DMS153 (cell line): ENCODE results near the gene EVI5L.
"Not testable (repeated sequence)": the region's sequence is repeated elsewhere in the genome, so short reads cannot be mapped to it uniquely, and the experiment has no call there.

Source experiments
- DNase-seq: peaks from one replicate; lab custom pipeline; 2025; lab: John Stamatoyannopoulos, UW

EVI5L gene

DNA sequence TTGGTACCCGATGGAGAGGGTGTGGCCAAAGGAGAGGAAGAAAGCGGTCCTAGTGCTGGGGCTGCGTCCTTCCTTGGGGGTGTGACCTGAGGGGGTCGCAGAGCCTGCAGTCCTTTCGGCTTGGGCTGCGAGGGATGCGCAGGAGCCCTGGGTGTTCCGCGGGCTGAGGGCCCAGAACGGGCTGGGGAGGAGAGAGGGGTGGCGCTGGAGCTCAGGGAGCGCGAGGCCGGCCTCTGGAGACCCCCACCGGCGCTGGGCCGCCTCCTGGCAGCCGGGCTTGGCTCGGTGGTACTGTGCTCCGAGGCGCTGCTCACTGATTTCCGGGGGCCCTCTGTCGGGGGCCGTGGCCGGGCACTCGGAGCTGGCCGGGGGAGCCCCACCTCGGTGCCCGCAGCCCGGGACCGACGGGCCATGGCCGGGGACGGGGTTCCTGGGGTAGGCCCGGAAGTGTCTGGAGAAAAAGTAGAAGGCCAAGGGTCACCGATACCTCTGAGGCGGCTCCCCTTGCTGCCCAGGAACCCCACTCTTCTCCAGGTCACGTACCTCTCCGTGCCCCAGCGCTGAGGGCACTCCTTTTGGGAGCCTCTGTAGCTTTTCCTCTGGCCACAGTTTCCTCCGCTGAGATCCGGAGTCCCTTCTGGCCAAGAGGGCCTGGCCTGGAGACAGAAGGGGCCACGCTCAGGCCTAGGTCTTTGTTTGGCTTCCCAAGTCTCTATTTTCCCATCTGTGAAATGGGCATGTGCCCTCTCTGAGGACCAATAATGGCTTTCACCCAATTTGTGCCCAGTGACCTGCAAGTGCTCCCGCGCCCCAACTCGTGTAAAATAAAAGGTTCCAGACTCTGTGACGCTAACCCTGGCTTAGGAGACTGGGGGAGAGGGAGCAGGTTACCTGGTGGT is 42.5 kb downstream of the EVI5L start:
- DNase-seq, result no peak

DNA sequence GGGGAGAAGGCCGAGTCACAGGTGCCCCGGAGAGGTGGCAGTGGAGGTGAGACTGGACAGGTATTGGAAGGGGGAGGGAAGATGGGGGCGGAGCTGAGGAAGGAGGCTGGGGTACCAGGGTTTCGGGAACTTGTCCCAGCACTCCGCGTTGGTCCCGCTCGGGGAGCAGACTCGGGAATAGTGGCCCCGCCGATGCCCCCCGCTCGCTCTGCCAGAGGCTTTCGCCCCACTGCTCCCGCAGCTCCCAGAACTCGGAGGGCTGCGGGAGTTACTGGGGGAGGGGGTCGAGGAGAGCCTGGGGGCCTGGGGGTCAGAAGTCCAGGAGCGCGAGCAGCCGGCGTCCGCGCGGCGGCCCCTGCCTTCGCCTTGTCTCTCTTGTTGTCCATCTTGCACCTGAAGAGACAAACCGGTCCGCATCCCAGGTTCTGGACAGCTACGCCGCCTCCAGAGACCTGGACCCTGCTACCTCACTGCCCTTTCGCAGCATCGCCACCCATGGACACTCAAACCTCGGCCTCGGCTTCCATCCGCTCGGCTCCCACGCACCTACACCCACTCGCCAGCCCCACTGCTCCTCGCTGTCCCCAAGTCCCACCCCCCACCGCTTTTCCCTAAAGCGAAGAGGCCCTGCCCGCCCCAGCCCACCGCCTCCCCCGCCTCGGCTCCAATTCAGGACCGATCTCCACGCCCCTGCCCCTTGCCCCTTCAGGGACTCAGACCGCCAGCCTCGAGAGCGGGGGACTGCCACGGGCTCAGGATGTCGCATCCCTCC is 43.5 kb downstream of the EVI5L start:
- no peak for DNase-seq

DNA sequence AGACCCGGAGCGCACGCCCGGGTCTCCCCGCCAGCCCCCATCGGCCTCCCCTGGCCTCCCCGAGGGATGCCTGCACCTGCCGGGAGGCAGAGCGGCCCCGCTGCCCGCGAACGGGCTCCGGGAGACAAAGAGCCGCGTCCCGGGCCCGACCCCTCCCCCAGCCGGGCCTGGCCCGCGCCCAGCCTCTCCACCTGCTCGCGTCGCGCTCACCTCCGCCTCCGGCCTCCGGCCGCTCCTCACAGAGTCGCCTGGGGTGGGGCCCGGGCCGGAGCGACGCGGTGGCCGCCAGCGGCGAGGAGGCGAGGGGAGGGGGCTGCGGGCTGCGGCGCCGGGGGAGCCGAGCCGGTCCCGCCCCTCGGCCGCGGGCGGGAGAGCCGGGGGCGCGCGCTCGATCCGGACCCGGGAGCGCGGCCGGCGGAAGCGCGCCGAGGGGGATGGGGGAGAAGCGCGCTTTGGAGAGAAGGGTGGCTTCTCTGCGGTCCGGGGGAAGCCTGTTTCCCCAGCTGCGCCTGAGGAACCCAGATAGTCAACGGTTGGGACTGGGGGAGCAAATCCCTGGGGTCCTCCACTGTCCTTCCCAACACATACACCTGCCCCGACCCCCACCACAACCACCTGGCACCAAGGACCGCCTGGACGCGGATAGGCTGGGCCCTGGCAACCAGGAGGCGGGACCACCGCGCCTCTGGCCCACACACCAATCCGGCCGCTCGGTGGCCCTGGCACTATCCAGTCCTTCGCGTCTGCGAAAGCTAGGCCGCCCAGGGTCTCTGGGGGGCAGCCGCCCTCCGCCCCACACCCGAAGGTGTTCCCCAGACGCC is 44.3 kb downstream of the EVI5L start, which contains the start of gene PRR36:
TSS of gene PRR36 (minus strand) at position 315 of the 821 bp plus-strand sequence. CDS start 701 bp downstream, outside the sequence.
- peak; percentile 80 for DNase-seq

DNA sequence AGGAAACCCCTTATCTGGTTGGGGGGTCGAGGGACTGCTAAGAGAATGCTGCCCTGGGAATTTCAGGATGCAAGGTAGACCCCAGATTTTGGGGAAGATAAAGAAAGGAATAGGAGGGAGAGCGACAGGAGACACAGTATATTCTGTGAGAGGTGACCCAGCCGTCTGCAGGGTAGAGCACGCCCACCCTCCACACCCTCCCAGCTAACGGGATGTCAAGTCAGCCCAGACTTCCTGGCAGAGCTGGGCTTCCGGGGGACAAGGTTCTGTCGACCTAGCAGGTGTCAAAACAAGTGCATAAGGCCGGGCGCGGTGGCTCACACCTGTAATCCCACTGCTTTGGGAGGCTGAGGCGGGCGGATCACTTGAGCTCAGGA is 44.9 kb downstream of the EVI5L start:
- DNase-seq, result no peak

DNA sequence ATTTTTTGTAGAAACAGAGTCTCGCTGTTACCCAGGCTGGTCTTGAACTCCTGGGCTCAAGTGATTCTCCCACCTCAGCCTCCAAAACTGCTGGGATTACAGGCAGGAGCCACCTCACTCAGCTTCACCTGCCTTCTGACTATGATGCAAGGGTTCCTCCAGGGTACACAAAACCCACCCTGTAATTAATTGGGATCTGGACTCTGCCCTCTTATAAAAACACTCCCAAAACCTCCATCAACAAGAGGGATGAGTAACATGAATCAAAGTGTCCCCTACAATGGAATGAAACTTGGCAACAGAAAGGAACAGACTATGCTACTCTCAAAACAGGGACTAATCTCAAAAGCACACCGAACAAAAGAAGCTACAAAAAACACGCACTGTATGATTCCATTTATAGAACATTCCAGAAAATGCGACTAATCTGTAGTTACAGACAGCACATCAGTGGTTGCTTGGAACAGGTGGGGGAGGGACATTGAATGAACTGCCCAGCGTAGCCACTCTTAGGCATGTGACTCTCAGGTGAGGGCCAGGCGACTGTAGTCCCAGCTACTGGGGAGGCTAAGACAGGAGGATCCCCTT is 47.3 kb downstream of the EVI5L start:
- DNase-seq, result no peak

DNA sequence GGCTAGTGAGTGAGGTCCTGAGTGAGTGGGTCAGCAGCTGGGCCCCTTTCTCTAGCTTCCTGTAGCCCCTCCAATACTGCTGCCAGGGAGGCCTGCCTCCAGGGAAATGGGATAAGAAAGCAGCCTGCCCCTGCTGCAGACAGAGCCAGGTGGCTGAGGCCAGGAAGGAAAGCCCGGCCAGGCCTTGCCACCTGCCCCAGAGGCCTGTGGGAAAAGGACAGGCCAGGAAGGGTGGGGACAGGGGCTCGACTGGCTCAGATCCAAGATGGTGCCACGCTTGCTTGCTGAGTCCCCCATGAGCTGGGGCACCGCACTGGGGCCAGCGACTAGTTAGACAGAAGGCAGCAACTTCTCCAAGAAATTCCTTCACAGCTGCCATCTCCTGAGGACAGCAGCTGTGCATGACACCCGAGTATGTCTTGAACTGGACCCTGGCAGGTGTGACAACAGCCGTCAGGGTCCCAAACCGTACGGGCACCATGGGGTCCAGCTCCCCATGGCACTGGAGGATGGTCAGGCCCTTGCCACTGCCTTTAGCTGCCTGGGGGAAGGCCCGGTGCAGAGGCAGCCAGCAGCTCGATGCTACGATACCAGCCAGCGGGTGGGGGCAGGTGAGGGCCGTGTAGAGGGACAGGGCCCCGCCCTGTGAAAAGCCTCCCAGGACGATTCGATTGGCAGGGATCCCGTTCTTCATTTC is 49.2 kb downstream of the EVI5L start:
- DNase-seq, result no peak

DNA sequence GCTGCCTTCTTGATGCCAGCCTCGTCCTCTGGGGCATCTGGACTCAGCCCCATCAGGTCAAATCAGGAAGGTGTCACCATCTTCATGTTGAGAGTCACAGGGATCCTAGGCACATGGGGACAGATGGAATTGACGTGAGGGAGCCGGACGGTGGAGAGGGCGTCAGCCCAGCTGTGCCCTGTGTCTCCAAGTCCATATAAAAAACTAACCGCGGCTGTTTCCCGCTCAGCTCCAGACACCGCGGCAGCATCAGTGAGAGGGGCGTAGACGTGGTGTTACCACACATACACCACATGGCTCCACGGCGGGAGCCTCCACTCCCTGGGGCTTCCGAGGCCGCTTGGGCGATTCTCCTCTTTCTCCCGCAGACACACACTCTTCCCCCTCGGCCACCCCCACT is 49.8 kb downstream of the EVI5L start:
- no peak for DNase-seq

DNA sequence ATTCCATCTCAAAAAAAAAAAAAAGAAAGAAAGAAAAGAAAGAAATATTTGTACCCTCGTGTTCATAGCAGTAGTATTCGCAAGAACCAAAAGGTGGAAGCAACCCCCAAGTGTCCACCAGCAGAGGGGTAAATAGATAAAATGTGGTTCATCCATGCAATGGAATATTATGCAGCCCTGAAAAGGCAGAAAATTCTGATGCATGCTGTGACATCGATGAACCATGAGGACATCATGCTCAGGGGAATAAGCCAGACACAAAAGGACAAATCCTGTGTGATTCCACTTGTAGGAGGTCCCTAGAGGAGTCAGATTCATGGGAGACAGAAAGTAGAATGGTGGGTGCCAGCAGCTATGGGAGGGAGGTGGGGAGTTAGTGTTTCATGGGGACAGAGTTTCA is 51.9 kb downstream of the EVI5L start:
- no peak for DNase-seq

DNA sequence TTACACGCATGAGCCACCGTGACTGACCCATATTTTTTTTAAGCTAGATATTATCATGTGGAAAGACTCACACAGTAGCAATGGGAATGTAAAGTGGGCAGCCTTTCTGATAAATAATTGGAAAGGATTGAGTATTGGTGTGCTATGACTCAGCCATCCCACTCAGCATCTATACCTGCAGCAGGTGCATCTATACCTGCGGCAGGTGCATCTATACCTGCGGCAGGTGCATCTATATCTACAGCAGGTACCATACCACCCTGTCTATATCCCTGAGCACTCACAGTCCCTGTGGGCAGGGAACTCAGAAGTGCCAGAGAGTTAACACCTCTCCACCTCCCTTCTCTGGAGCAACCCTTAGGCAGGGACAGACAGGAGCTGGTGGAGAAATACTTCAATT is 53.1 kb downstream of the EVI5L start:
- no peak for DNase-seq

DNA sequence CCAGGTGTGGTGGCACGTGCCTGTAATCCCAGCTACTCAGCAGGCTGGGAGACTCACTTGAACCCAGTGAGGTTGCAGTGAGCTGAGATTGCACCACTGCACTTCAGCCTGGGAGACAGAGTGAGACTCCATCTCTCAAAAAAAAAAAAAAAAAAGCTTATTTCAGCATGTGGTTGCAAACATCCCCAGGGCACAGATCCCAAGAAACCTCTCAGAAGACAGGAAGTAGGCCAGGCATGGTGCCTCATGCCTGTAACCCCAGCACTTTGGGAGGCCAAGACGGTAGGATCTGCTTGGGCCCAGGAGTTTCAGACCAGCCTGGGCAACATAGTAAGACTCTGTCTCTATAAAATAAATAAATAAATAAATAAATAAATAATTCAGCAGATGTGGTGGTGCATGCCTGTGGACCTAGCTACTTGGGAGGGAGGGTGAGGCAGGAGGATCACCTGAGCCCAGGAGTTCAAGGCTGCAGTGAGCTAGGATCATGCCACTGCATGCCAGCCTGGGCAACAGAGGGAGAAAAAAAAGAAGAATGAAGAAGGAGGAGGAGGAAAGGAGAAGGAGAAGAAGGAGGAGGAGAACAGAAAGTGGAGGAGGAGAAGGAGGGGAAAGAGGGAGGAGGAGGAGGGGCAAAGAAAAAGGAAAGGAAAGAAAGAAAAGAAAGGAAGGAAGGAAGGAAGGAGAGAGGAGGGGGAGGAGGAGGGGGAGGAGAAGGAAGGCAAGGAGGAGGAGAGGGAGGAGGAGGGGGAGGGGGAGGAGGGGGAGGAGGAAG is 54.0 kb downstream of the EVI5L start:
- DNase-seq, result no peak

DNA sequence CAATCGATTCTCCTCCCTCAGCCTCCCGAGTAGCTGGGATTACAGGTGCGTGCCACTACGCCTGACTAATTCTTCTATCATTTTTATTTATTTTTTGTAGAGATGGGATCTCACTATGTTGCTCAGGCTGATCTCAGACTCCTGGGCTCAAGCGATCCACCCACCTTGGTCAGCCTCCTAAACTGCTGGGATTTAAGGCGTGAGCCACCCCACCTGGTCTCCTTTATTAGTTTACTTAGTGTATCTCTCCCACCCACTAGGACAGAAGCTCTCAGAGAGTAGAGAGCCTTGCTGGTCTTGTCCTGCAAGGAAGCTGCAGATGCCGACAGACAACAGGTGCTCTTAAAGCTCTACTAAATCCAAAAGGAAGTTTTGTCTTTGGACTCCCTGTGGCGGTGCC is 55.8 kb downstream of the EVI5L start:
- DNase-seq, result no peak

DNA sequence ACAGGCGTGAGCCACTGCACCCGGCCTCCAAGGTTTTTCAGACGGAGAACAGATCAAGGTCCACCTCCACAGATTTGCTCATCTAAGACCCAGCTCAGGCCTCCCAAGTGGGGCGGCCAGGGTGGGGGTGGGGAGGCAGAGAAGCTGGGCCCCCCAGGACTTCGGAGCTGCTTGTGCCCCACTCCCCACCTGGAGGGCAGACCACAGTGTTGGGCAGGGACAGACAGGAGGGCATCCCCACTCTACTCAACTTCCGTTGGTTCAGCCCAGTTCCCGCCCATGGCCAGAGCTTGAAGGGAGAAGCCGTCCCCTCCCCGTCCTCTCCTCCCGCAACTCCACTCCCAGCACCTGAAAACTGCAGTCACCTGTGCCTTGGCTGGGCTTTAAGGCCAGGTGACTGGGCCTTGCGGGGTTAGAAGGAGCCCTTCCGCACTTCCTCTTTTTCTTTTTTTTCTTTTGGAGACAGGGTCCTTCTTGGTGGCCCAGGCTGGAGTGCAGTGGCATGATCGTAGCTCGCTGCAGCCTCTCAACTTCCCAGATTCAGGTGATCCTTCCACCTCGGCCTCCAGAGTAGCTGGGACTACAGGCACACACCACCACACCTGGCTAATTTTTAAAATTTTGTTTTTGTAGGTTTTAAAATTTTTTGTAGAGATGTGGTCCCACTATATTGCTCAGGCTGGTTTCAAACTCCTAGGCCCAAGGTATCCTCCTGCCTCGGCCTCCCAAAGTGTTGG is 57.6 kb downstream of the EVI5L start:
- no peak for DNase-seq

DNA sequence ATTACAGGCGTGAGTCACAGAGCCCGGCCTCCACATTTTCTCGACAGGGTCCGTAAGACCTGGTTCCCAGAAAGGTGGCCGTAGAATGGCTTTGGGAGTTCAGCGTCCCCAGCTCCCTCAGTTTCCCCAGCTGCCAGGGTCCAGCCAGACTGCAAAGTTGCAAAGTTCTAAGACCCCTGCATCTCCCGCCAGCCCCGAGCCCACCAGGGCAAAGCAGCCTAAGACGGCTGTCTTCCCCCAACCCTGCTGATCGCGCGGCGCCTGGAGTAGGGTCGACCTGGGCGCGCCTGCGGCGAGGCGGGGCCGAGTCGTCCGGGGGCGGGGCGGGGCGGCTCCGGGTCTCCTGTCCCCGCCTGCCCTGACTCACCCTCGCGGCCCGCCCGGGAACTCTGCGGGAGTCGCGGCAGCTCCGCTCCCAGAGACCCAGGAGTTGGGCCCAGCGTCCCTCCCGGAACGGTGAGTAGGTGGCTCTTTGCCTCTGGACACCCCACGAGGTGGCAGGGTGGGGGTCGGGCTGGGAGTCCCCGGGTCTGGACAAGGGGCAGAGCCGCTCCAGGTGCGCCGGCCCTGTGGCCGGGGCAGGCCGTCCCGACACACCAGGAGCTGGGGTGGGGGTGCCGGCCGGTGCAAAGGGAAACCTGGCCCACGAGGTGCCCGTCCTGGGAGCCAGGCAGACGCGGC is 58.3 kb downstream of the EVI5L start, which contains the start of gene LRRC8E:
TSS of gene LRRC8E (plus strand) at position 366 of the 681 bp plus-strand sequence. CDS start 7,094 bp downstream, outside the sequence.
- DNase-seq, result no peak

DNA sequence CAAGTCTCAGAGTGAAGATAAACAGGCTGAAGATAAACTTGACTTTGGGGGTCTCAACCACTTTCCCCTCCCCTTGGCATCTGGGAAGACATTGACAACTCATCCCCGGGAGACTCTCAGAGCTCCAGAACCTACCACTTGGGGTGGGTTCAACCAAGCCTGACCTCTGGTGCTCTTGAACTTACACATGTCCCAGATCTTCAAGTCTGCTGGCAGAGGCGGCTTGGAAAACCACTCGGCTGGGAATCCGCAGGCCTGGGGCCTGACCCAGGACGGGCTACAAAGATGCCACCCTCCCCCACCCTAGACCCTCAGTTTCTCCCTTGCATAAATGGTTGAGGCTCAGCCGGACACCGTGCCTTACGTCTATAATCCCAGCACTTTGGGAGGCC is 58.8 kb downstream of the EVI5L start:
- no peak for DNase-seq

DNA sequence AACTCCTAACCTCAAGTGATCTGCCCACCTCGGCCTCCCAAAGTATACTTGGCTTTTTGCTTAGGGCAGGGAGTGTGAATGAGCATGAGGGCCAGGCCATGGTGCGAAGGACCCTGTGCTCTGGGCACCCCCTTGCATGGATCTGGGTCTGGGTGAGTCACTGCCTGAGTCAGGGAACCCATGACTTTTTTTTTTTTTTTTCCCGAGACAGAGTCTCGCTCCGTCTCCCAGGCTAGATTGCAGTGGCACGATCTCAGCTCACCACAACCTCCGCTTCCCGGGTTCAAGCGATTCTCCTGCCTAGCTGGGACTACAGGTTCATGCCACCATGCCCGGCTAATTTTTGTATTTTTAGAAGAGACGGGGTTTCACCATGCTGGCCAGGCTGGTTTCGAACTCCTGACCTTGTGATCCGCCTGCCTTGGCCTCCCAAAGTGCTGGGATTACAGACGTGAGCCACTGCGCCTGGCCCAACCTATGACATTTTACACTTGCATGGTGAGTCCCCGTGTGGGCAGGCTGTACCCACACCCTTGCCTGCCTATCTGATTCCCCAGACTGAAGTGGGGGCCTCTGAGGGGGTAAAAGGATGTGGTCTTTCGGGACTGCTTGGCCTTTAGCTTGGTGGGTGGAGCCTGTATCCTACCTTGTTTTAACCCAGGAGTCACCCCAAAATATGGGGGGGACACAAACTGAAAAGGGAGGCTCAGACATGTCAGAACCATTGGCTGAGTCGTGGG is 63.5 kb downstream of the EVI5L start:
- not testable (repeated sequence) for DNase-seq

DNA sequence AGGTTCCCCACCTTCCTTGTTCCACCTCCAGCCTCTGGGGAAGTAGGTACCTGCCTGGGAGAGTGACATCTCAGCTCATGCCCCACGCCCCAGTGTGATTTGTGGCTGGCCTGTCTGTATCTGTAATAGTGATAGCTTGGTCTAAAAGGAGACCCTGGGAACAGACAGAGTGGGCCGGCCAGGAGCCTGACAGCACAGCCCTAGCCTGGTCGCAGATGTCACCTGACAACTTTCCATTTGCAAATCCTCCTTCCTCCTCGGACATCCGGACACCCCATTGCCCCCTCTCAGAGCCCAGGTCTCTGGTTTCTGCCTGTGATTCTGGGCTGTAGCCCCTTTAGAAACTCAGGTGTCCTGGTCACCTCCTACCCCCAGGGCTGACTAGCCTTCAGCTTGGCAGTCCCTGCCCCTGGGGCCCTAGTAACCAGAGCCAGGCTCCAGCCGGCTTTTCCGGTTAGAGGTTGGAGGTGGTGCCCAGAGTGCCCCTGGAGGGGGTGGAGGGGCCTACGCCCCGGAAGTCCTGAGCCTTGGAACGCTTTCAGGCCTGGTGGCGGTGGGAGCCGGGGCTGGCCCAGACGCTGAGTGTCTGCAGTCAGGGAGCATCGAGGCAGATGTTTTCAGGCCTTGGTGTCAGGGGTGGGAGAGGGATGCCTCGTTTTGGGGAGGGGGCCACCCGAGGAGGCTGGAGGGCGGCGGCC is 64.7 kb downstream of the EVI5L start:
- DNase-seq, result peak; percentile 62

DNA sequence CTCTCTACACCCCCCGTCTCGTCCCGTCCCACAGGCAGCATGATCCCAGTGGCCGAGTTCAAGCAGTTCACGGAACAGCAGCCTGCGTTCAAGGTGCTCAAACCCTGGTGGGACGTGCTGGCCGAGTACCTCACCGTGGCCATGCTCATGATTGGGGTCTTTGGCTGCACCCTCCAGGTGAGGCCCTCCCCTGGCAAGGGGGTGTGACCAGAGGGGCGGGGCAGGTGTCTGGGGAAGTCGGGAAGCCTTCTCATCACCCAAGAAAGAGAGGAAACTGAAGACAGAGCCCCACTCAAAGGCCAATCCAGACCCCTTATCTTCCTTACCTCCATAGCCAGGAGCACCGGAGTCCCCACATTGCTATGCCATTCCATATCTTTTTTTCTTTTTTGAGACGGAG is 65.5 kb downstream of the EVI5L start:
- no peak for DNase-seq

DNA sequence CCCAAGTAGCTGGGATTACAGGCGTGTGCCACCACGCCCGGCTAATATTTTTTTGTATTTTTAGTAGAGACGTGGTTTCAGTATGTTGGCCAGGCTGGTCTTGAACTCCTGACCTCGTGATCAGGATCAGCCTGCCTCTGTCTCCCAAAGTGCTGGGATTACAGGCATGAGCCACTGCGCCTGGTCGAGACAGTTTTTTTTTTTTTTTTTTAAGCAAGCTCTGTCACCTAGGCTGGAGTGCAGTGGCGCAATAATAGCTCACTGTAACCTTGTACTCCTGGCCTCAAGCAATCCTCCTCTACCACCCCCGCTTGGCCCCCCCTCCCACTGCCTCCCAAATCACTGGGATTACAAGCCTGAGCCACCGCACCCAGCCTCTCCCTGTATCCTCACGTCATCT is 67.3 kb downstream of the EVI5L start:
- DNase-seq, result no peak
